MM.1S (cell line): Measurements from ENCODE around the gene DOCK4.

Source experiments
- DNase-seq: peaks from one replicate; pipeline ENCODE4 v3.0.0-alpha.2; 2015
- H2AFZ ChIP-seq: fragments of 300-600 bp; sonication (generic); 2 replicates; pipeline ENCODE4 v1.6.0; 2016; ENCODE audit warnings: antibody characterized with exemption, low read length
- H3F3A ChIP-seq: fragments of 300-600 bp; sonication (generic); 2 replicates; pipeline ENCODE4 v1.6.1; 2016; ENCODE audit warnings: mild to moderate bottlenecking, antibody characterized with exemption, low read length, moderate library complexity, mixed read lengths; ENCODE audit not compliant: insufficient read depth
- H3K27ac ChIP-seq: fragments of 300-600 bp; sonication (generic); 2 replicates; pipeline ENCODE4 v1.5.1; 2016; ENCODE audit warnings: mild to moderate bottlenecking, low read length
- H3K27me3 ChIP-seq: fragments of 300-600 bp; sonication (generic); replicated peaks from 2 replicates; pipeline ENCODE4 v1.6.0; 2016; ENCODE audit warnings: low read length; ENCODE audit not compliant: insufficient read depth
- H3K36me3 ChIP-seq: fragments of 300-600 bp; sonication (generic); replicated peaks from 2 replicates; pipeline ENCODE4 v1.6.1; 2016; ENCODE audit warnings: mild to moderate bottlenecking, low read length, mixed read lengths; ENCODE audit not compliant: insufficient read depth
- H3K4me1 ChIP-seq: fragments of 300-600 bp; sonication (generic); 2 replicates; pipeline ENCODE4 v1.6.1; 2016; ENCODE audit warnings: low read length, mixed read lengths
- H3K4me2 ChIP-seq: fragments of 300-600 bp; sonication (generic); 2 replicates; pipeline ENCODE4 v1.6.0; 2016; ENCODE audit warnings: low read depth, low read length
- H3K4me3 ChIP-seq: fragments of 300-600 bp; sonication (generic); 2 replicates; pipeline ENCODE4 v1.5.1; 2016; ENCODE audit warnings: low read length, mixed read lengths
- H3K79me2 ChIP-seq: fragments of 300-600 bp; sonication (generic); 2 replicates; pipeline ENCODE4 v1.6.1; 2016; ENCODE audit warnings: mixed run types, low read length, mixed read lengths
- H3K9ac ChIP-seq: fragments of 300-600 bp; sonication (generic); 2 replicates; pipeline ENCODE4 v1.6.1; 2016; ENCODE audit warnings: low read length, mixed read lengths
- H3K9me2 ChIP-seq: fragments of 300-600 bp; sonication (generic); replicated peaks from 2 replicates; pipeline ENCODE4 v1.6.1; 2016; ENCODE audit warnings: mild to moderate bottlenecking, low read length, mixed read lengths; ENCODE audit not compliant: insufficient read depth
- H3K9me3 ChIP-seq: fragments of 300-600 bp; sonication (generic); replicated peaks from 2 replicates; pipeline ENCODE4 v1.6.1; 2016; ENCODE audit warnings: mild to moderate bottlenecking, low read length, mixed read lengths; ENCODE audit not compliant: insufficient read depth
- H4K20me1 ChIP-seq: fragments of 300-600 bp; sonication (generic); 2 replicates; pipeline ENCODE4 v1.6.1; 2016; ENCODE audit warnings: mild to moderate bottlenecking, low read length, moderate library complexity, mixed read lengths; ENCODE audit not compliant: insufficient read depth
- CTCF ChIP-seq: fragments of 300-600 bp; sonication (generic); IDR thresholded peaks from 2 replicates; pipeline ENCODE4 v1.5.1; 2016; ENCODE audit warnings: antibody characterized with exemption, low read length, mixed read lengths
- EZH2 ChIP-seq: fragments of 300-600 bp; sonication (generic); optimal IDR thresholded peaks from 2 replicates; pipeline ENCODE3; 2017; ENCODE audit warnings: low read depth, mild to moderate bottlenecking, antibody characterized with exemption, low read length, mixed read lengths
- EZH2phosphoT487 ChIP-seq: fragments of 300-600 bp; sonication (generic); IDR thresholded peaks from 2 replicates; pipeline ENCODE4 v1.6.1; 2018; ENCODE audit warnings: antibody characterized with exemption, low read length

Gene DOCK4

DNA sequence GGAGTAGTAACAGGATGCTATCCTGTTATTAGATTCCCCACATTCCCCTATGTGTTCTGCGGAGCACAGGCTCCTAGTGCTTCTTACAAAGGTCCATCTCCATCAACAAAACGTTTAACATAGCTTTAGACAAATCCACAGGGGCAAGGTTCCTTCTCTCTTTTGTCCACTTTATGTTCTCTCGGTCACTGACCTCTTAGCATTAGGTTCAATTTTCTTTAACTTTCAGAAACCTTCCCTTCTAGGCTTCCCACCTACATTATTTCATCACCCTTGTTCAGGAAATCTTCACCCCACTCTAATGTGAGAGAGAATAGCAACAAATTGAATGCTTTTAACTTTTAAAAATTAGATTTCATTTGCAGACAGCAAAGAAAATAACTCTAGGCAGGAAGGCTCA is 84.9 kb downstream of the DOCK4 start:
- no peak overlapping the region for H3K27ac ChIP-seq
- peaks cover 89% of the 10 kb centered on the region for H3K79me2 ChIP-seq
- H3K9me2 ChIP-seq = no peaks in the 10 kb centered on the region
- no peak overlapping the region for H2AFZ ChIP-seq
- H3K9me3 ChIP-seq = no peaks in the 10 kb centered on the region
- peaks cover 29% of the 10 kb centered on the region for H3K4me1 ChIP-seq
- no peaks in the 10 kb centered on the region for H4K20me1 ChIP-seq
- no peak overlapping the region for H3K4me3 ChIP-seq
- H3K36me3 ChIP-seq = no peaks in the 10 kb centered on the region
- H3K9ac ChIP-seq = no peak overlapping the region
- H3K27me3 ChIP-seq = no peaks in the 10 kb centered on the region
- H3K4me2 ChIP-seq = no peak overlapping the region
- DNase-seq = no peak
- TF ChIP-seq CTCF (no peak), EZH2 (no peak), EZH2phosphoT487 (no peak)
- no peaks in the 10 kb centered on the region for H3F3A ChIP-seq

DNA sequence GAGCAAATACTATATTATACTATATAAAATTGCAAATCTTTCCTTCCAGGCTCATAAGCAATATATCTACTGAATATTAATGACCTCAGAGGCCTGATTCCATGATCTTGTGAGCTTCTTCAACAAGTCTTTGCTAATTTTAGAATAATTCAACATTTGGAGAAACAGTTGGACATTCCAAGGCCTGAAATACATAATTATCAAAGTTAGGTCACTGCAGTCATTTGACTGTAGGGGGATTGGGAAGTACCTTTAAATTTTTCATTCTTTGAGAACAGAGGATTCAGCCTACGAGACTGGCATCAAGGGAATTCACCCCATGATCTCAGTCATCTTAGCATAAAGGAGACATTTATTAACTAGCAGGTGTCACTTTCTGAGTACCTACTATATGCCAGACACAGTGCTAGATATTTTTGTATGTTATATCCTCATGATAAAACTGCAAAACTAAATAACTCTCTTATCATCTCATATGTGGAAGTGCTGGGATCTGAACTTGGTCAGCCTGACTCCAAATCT is 85.4 kb downstream of the DOCK4 start:
- no peak overlapping the region for H3K4me3 ChIP-seq
- no peaks in the 10 kb centered on the region for H3K9me2 ChIP-seq
- no peaks in the 10 kb centered on the region for H3F3A ChIP-seq
- no peak overlapping the region for H3K27ac ChIP-seq
- no peaks in the 10 kb centered on the region for H3K36me3 ChIP-seq
- no peaks in the 10 kb centered on the region for H3K27me3 ChIP-seq
- TF ChIP-seq EZH2 = no peak
- no peak for TF ChIP-seq EZH2phosphoT487
- no peak for TF ChIP-seq CTCF
- no peak overlapping the region for H2AFZ ChIP-seq
- peaks cover 24% of the 10 kb centered on the region for H3K4me1 ChIP-seq
- H3K9ac ChIP-seq = no peak overlapping the region
- DNase-seq = no peak
- H3K79me2 ChIP-seq = peaks cover 89% of the 10 kb centered on the region
- no peaks in the 10 kb centered on the region for H3K9me3 ChIP-seq
- H3K4me2 ChIP-seq = no peak overlapping the region
- no peaks in the 10 kb centered on the region for H4K20me1 ChIP-seq

DNA sequence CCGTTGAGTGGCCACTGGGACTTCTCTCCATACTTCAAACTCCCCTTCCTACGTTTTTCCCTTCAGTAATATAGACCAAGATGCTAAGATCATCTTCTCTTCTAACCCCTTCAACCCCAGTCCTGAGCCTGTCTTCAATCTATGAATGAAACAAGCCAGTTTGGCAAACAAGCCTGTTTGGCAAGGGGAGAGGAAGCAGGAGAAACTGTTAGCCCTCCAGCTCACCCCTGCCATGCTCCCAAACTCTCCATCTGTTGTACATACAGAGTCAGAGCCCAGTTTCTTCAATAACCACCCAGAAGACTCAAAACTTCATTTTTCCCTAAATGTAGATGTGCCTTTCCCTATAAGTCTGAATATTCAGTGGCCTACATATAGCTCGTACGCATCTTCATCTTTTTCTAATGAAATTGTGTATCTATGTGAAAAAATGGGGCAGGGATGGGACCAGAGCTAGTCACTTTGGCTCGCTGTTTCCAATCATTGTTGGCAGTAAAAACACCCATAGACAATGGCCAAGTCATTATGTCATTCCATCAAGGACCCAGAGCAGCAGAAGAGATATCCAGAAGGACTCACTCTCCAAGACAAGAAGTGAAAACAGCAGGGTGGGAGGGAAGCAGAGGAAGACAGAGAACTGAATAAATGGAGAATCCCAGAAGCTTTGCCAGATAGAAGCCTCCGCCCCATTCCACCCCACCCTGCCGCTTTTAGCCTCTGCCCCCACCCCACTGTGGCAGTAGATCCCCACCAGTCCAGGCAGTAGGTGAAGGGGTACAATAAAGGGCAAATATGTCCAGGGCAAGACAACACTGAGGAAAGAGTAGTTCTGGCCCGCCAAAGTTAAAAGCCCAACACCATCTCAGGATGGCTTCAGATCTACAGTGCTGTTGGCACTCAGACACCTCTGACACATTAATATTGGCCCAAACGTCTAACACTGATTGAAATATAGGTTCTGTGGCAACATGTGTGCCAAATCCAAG is 87.3 kb downstream of the DOCK4 start:
- Histone ChIP-seq H3K9ac (no peak overlapping the region), H3K36me3 (no peaks in the 10 kb centered on the region), H3F3A (no peaks in the 10 kb centered on the region), H3K9me3 (no peaks in the 10 kb centered on the region), H3K4me1 (peaks cover 24% of the 10 kb centered on the region), H4K20me1 (no peaks in the 10 kb centered on the region), H3K4me2 (no peak overlapping the region), H3K9me2 (no peaks in the 10 kb centered on the region), H3K27me3 (no peaks in the 10 kb centered on the region), H3K79me2 (peaks cover 89% of the 10 kb centered on the region), H3K27ac (no peak overlapping the region), H2AFZ (no peak overlapping the region), H3K4me3 (no peak overlapping the region)
- TF ChIP-seq EZH2 = no peak
- no peak for TF ChIP-seq CTCF
- TF ChIP-seq EZH2phosphoT487 = no peak
- DNase-seq = no peak
